ENCODE data around the gene TYK2. TPM values are rescaled to one million over a fixed set of nuclear protein-coding genes. Genes with fewer than 3 reads are reported as not detected.
"Not testable (repeated sequence)": the region's sequence is repeated elsewhere in the genome, so short reads cannot be mapped to it uniquely, and the experiment has no call there.

The TYK2 gene
- total RNA-seq, 8 experiments from 2014 or later, result 29.4 to 110 (median 62.1) TPM

DNA sequence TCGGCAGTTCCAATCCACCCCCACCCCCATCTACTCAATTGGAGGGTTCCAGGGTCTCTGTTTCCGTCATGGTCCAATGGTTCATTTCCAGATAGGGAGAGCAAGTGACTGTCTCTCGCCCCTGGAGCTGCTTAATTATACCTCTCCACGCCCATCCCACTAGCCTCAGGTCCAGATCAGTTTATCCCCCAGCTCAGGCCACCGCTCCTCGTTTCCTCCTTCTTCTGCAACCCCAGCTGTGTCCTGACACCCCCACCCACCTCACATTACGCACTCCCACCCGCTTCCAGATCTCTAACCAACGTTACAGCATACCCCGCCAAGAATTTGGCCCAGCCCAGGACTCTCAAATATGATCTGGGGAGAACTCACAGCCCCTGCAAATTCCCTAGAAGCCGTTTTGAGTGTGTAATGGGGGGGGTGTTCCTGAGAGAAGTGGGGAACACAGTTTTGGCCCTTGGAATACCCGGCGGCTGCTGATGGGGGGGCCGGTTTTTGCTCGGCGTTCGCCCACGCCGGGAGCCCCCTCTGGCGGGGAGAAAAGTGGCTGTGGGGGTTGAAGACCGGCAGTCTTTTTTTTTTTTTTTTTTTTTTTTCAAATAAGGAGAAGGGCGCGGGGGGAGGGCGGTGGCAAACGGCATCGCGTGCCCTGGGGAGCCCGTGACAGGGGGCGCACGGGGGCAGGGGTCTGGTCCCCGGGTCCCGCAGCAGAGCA is 38.3 kb upstream of the TYK2 start:
- Histone ChIP-seq H3K4me1 (replicated peaks in 1 of 2) (peaks cover 11 to 14% of the 10 kb centered on the region in 2 donors), H3K4me3 (peak overlapping the region in 2 of 5 donors; percentile 32 to 34), H3K27ac (no peak overlapping the region)
- WGBS, 10 experiments, result 0% methylated on average over 5 of the region's 32 CpGs; no CpG with 5 or more reads in 9 of the 10 experiments
- in situ Hi-C loops (cut with MboI; ENCODE audit: low pct_unique_long_range_greater_than_20kb in 2 of 9, low sequenced_read_pairs in 9 of 9, unreplicated experiment in 9 of 9), result no loop called here
- ATAC-seq (replicated peaks in 6 of 8), result peak in 5 of 8 experiments; percentile 1 to 16 (median 13)

DNA sequence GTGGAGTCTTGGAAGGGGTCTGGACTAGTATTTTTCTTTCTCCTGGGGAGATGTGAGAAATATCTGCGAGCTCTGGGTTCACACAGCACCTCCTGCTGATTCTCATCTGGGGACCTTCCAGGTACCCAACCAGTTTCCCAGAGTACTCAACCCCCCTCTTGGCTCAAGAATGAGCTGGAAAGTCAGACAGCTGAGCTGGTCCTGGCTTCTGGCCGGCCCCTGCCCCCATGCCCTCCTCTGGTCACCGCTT is 37.8 kb upstream of the TYK2 start:
- Histone ChIP-seq H3K4me3 (peak overlapping the region in 1 of 5 donors; percentile 34), H3K4me1 (replicated peaks in 1 of 2) (peaks cover 11 to 14% of the 10 kb centered on the region in 2 donors), H3K27ac (no peak overlapping the region)
- in situ Hi-C loops (cut with MboI; ENCODE audit: low pct_unique_long_range_greater_than_20kb in 2 of 9, low sequenced_read_pairs in 9 of 9, unreplicated experiment in 9 of 9), result no loop called here
- no peak for ATAC-seq (replicated peaks in 6 of 8)
- WGBS, 10 experiments, result no CpG with 5 or more reads among the region's 3 CpGs

DNA sequence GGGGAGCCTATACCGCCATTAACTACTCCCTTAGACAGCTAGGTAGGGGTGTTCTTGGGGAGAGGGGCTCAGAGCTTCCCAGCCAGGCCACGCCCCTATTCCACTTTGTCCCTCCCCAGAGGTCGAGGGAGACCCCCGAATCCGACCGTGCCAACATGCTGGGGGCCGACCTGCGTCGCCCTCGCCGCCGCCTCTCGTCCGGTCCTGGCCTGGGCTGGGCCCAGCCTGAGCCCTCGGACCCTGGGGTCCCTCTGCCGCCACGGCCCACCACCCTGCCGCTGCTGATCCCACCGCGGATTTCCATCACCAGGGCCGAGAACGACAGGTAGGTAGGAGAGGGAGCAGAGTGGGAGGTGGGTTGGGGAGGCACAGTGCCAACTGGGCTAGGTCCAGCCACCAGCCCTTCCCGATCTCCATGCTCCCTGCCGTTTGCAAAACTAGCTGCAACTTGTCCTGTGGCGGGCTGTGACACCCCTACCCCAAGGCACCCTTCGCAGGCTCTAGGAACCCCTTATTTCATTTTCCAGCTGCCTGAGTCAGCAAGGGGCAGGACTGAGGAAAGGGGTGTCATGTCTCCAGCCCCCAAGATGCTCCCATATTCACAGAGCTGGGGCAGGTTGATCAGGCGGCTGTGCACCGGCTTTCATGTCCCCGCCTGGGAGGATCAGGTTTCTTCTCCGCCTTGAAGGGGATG is 37.3 kb upstream of the TYK2 start:
- ATAC-seq (replicated peaks in 6 of 8), result no peak
- WGBS, 10 experiments, result 0 to 20% (median 11%) methylated on average over 1 to 14 of the region's 30 CpGs; no CpG with 5 or more reads in 5 of the 10 experiments

DNA sequence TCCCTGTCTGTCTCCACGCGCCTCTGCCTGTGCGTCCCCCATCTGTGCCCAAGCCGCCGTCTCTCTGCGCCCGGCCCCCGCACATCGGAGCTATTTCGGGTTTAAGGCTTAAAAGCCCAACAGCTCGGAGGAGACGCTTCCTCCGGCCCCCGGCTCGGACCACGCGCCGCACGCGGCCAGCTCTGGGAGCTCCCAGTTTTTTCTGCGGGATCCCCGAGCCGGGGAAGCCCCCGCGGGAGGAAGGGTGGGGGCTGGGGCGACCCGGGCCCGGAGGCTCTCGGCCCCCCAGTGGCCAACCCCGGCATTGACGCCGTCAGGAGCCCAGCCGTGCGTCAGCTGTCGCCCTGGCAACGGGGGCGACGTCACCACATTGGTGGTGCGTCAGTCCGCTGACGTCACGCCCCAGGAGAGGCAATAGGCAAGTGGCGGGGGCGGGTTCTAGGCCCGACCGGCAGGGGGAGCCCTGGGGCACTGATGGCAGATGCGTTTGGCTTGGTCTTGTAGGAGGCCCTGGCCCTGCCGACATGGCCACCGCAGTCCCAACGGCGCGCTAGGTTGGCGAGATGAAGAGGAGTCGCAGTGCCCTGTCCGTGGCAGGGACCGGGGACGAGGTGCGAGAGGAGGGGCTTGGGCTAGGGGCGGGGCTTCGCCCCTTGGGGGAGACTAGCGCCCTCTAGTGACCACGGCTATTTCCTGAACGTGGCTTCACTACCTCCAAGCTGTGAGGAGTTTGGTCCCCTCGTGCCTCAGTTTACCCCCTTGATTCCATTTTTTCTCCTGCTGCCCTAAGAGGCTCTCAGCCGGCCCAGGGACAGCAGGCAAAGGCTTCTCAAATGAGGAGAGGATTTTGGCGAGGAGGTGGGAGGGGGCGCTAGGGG is 36.2 kb upstream of the TYK2 start:
- H3K4me3 ChIP-seq, result peak overlapping the region; percentile 27 to 41 (median 36)
- in situ Hi-C loops (cut with MboI; ENCODE audit: low pct_unique_long_range_greater_than_20kb in 2 of 9, low sequenced_read_pairs in 9 of 9, unreplicated experiment in 9 of 9), result no loop called here
- H3K4me1 ChIP-seq (replicated peaks in 1 of 2), result peaks cover 11 to 14% of the 10 kb centered on the region in 2 donors
- WGBS, 10 experiments, result 0 to 7% (median 2%) methylated on average over 1 to 8 of the region's 67 CpGs; no CpG with 5 or more reads in 7 of the 10 experiments
- H3K27ac ChIP-seq, result no peak overlapping the region
- peak; percentile 10 to 64 (median 56) for ATAC-seq (replicated peaks in 6 of 8)

More for the DNA sequence above, 37.3 kb upstream of the TYK2 start:
- in situ Hi-C loops (cut with MboI; ENCODE audit: low pct_unique_long_range_greater_than_20kb in 2 of 9, low sequenced_read_pairs in 9 of 9, unreplicated experiment in 9 of 9), result no loop called here
- no peak overlapping the region for H3K27ac ChIP-seq
- H3K4me1 ChIP-seq (replicated peaks in 1 of 2), result peaks cover 11 to 14% of the 10 kb centered on the region in 2 donors
- peak overlapping the region in 1 of 5 donors; percentile 34 for H3K4me3 ChIP-seq

DNA sequence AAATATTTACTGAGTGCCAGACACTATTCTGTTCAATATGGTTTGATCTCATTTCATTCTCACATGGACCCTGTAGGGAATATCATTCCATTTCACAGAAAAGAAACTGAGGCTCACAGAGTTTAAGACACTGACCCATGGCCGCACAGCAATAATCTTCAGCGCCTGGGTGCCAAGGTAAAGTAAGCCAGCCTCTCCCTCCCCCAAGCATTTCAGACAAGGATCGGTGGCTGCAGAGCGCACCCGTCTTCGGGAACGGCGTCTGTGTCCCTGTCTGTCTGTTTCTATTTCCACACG is 35.7 kb upstream of the TYK2 start:
- H3K27ac ChIP-seq, result no peak overlapping the region

DNA sequence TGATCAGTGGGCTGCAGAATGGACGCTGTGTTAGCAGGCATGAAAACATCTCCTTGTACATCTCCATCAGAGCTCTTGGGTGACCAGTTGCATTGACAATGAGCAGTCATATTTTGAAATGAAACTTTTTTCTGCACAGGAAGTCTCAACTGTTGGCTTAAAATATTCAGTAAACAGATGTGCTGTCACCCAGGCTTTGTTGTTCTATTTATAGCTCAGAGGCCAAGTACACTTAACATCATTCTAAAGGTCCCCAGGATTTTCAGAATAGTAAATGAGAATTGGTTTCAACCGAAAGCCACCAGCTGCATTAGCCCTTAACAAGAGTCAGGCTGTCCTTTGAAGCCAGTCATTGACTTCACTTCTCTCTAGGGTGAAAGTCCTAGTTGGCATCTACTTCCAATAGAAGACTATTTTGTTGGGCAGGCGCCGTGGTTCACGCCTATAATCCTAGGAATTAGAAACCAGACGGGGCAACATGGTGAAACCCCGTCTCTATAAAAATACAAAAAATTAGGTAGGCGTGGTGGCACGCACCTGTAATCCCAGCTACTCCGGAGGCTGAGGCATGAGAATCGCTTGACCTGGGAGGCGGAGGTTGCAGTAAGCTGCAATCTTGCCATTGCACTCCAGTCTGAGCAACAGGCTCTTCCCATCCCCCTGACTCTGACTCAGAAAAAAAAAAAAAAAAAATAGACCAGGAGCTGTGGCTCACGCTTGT is 32.0 kb upstream of the TYK2 start:
- Histone ChIP-seq H3K4me1 (replicated peaks in 1 of 2) (peaks cover 0 to 2% of the 10 kb centered on the region in 2 donors), H3K4me3 (no peak overlapping the region), H3K27ac (no peak overlapping the region)
- no peak for ATAC-seq (replicated peaks in 6 of 8)
- WGBS, 10 experiments, result 55 to 90% (median 71%) methylated on average over 4 to 11 of the region's 13 CpGs; no CpG with 5 or more reads in 1 of the 10 experiments
- in situ Hi-C loops (cut with MboI; ENCODE audit: low pct_unique_long_range_greater_than_20kb in 2 of 9, low sequenced_read_pairs in 9 of 9, unreplicated experiment in 9 of 9), result no loop called here

More for the DNA sequence above, 35.7 kb upstream of the TYK2 start:
- peak overlapping the region; percentile 27 to 41 (median 36) for H3K4me3 ChIP-seq
- peaks cover 11 to 14% of the 10 kb centered on the region in 2 donors for H3K4me1 ChIP-seq (replicated peaks in 1 of 2)
- WGBS, 10 experiments, result 0 to 30% (median 12%) methylated on average over 1 to 8 of the region's 9 CpGs; no CpG with 5 or more reads in 4 of the 10 experiments
- ATAC-seq (replicated peaks in 6 of 8), result no peak
- in situ Hi-C loops (cut with MboI; ENCODE audit: low pct_unique_long_range_greater_than_20kb in 2 of 9, low sequenced_read_pairs in 9 of 9, unreplicated experiment in 9 of 9), result no loop called here

DNA sequence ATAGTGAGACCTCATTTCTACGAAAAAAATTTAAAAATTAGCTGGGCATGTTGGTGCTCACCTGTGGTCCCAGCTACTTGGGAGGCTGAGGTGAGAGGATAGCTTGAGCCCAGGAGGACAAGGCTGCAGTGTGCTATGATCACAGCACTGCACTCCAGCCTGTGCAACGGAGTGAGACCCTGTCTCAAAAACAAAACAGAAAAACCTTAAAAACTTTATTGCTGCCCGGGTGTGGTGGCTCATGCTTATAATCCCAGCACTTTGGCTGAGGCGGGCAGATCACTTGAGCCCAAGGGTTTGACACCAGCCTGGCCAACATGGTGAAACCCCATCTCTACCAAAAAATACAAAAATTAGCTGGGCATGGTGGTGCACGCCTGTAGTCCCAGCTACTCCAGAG is 30.9 kb upstream of the TYK2 start:
- WGBS, 10 experiments, result 35 to 80% (median 62%) methylated on average over 1 to 5 of the region's 5 CpGs; no CpG with 5 or more reads in 2 of the 10 experiments
- ATAC-seq (replicated peaks in 6 of 8); H3K27ac ChIP-seq; H3K4me3 ChIP-seq; in situ Hi-C loops (cut with MboI; ENCODE audit: low pct_unique_long_range_greater_than_20kb in 2 of 9, low sequenced_read_pairs in 9 of 9, unreplicated experiment in 9 of 9); H3K4me1 ChIP-seq (replicated peaks in 1 of 2): not testable (repeated sequence)

DNA sequence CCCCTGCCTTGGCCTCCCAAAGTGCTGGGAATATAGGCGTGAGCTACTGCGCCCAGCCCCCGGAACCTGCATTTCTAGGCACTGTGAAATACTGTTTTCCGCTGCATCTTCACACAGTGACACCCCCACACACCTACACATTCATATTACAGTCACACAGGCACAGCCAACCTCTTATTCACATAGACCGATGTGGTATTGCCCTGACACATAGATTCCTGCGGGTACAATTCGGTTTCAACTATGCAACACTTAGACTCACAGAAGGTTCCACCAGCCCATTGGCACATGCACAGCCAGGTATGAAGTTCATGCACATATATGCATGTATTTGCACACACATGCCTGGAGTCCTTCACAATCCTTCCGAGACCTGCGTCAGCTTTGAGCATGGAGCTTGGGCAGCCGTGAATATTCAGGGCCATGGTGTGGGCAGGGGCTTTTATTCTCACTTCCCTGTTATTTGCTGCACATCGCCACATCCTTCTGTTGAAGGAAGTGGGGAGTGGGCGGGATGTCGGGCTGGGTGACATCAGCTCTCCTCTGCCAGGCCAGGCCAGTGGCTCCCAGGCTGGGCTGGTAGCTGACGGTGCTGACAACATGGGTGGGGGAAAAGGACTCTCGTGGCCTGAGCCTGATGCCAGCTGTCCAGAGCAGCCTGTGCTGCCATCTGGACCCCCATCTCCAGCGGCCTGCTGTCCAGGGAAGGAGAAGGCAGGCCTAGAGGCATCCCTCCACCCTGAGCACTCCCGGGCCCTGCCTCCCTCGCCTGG is 28.3 kb upstream of the TYK2 start:
- 44 to 100% (median 69%) methylated on average over 1 to 4 of the region's 18 CpGs; no CpG with 5 or more reads in 3 of the 10 experiments for WGBS, 10 experiments
- peak in 5 of 8 experiments; percentile 23 to 37 (median 29) for ATAC-seq (replicated peaks in 6 of 8)
- no peak overlapping the region for H3K27ac ChIP-seq
- H3K4me1 ChIP-seq (replicated peaks in 1 of 2), result peaks cover 2 to 6% of the 10 kb centered on the region in 2 donors
- no peak overlapping the region for H3K4me3 ChIP-seq
- in situ Hi-C loops (cut with MboI; ENCODE audit: low pct_unique_long_range_greater_than_20kb in 2 of 9, low sequenced_read_pairs in 9 of 9, unreplicated experiment in 9 of 9), result no loop called here

DNA sequence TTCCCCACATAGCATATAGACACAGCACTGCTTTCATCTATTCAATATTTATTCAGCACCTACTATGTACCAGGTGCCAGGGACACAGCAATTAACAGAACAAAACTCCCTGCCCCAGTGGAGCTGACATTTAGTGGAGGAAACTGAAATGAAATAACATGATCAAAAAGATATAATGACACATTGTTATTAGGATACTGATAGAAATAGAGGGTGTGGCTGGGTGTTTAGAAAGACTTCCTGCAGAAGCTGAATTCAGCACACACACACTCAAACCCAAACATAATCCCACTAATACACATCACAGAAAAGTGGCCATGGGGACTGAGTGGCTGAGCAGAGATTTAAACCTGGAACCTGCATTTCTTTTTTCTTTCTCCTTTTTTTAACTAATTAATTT is 26.7 kb upstream of the TYK2 start:
- in situ Hi-C loops (cut with MboI; ENCODE audit: low pct_unique_long_range_greater_than_20kb in 2 of 9, low sequenced_read_pairs in 9 of 9, unreplicated experiment in 9 of 9), result no loop called here
- no peak overlapping the region for H3K4me3 ChIP-seq
- H3K27ac ChIP-seq, result no peak overlapping the region
- ATAC-seq (replicated peaks in 6 of 8), result no peak
- H3K4me1 ChIP-seq (replicated peaks in 1 of 2), result peaks cover 5 to 7% of the 10 kb centered on the region in 2 donors

DNA sequence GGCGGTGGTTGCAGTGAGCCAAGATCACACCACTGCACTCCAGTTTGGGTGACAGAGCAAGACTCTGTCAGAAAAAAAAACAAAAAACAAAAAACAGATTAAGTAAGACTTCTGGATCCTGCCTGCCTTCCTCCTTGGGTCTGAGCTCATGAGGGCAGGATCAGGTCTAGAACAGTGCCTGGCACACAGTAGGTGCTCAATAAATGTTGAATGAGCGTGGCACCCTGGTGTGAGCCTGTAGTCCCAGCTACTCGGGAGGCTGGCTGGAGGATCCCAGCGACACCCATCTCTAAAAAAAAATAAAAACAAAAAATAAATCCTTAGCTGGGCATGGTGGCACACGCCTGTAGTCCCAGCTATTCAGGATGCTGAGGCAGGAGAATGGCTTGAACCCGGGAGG is 25.8 kb upstream of the TYK2 start:
- 40 to 100% (median 79%) methylated on average over 1 to 5 of the region's 6 CpGs; no CpG with 5 or more reads in 2 of the 10 experiments for WGBS, 10 experiments
- no peak for ATAC-seq (replicated peaks in 6 of 8)
- Histone ChIP-seq H3K27ac (no peak overlapping the region), H3K4me3 (no peak overlapping the region), H3K4me1 (replicated peaks in 1 of 2) (peaks cover 7 to 12% of the 10 kb centered on the region in 2 donors)
- in situ Hi-C loops (cut with MboI; ENCODE audit: low pct_unique_long_range_greater_than_20kb in 2 of 9, low sequenced_read_pairs in 9 of 9, unreplicated experiment in 9 of 9), result no loop called here

DNA sequence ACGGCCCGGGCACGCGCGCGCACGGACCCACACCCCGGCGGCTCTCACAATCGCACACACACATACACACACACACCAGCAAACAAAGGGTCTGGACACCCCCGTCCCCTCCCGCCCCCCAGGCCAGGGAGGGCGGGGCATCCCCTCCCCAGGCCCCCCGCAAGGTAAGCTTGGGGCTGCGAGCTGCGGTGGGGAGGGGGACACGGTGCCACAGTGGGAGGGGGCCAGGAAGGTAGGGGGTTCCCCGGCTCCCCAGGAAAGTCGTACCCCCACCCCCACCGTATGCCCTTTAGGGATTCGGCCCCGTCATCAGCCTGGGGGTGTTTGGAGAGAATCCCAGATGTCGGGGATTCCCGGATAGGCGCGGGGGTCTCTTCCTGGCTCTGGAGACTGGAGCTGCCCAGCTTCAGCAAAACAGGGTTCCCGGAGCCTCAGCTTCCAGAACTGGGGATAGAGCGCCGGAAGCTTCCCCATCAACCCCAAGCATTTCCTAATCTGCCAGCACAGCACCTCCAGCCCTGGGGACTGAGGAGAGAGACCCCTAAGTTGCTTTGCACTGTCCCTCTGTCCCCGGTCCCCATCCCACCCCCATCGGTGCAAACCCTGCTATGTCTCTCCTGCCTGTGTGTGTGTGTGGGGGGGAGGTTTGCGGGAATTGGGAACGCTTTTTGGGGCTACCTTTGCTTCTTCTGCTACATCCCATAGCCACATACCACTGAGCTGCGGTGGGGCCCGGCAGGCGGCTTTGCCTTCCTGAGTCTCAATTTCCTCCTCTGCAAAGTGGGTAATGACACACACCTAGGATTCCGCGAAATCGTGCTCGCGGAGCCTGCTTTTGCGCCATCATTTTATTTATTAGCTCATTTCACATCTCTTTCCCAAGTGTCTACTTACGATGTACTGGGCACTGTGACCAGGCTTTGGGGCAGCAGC is 24.8 kb upstream of the TYK2 start:
- no peak for ATAC-seq (replicated peaks in 6 of 8)
- peak overlapping the region; percentile 9 to 77 for H3K27ac ChIP-seq
- 0 to 66% (median 30%) methylated on average over 1 to 10 of the region's 43 CpGs; no CpG with 5 or more reads in 6 of the 10 experiments for WGBS, 10 experiments
- in situ Hi-C loops (cut with MboI; ENCODE audit: low pct_unique_long_range_greater_than_20kb in 2 of 9, low sequenced_read_pairs in 9 of 9, unreplicated experiment in 9 of 9), result no loop called here
- peaks cover 7 to 12% of the 10 kb centered on the region in 2 donors for H3K4me1 ChIP-seq (replicated peaks in 1 of 2)
- peak overlapping the region; percentile 77 to 99 (median 94) for H3K4me3 ChIP-seq
